ENCODE data around the gene HDGFL2. TPM values are rescaled to one million over a fixed set of nuclear protein-coding genes. Genes with fewer than 3 reads are reported as not detected.

Gene HDGFL2
- total RNA-seq, 1 donor from 2014 or later: 92.6 TPM

DNA sequence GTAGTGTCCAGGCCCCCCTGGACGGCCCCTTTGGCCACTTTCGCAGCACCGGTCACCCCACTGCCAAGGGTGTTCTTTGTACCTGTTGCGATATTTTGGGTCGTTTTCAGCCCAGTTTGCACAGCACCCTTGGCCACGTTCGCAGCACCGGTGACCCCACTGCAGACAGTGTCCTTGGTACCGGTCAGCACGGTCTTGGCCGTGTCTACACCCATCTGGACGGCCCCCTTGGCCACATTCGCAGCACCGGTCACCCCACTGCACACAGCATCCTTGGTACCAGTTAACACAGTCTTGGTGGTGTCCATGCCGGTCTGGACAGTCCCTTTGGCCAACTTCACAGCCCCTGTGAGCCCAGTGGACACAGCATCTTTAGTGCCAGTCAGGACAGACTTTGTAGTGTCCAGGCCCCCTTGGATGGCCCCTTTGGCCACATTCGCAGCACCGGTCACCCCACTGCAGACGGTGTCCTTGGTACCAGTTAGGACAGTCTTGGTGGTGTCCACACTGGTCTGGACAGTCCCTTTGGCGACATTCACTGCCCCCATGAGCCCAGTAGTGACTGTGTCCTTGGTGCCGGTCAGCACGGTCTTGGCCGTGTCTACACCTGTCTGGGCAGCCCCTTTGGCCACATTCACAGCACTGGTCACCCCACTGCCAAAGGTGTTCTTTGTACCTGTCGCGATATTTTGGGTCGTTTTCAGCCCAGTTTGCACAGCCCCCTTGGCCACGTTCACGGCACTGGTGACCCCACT, 39.4 kb downstream of the HDGFL2 start:
- H3K27ac Mint-ChIP-seq: no peak overlapping the region
- H3K27me3 Mint-ChIP-seq: peaks cover 3% of the 10 kb centered on the region

DNA sequence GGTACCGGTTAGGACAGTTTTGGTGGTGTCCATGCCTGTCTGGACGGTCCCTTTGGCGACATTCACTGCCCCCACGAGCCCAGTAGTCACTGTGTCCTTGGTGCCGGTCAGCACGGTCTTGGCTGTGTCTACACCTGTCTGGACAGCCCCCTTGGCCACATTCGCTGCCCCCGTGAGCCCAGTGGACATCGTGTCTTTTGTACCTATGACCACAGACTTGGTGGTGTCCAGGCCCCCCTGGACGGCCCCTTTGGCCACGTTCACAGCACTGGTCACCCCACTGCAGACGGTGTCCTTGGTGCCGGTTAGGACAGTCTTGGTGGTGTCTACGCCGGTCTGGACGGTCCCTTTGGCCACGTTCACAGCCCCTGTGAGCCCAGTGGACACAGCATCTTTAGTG, 40.0 kb downstream of the HDGFL2 start:
- TF ChIP-seq, protein P1, sequence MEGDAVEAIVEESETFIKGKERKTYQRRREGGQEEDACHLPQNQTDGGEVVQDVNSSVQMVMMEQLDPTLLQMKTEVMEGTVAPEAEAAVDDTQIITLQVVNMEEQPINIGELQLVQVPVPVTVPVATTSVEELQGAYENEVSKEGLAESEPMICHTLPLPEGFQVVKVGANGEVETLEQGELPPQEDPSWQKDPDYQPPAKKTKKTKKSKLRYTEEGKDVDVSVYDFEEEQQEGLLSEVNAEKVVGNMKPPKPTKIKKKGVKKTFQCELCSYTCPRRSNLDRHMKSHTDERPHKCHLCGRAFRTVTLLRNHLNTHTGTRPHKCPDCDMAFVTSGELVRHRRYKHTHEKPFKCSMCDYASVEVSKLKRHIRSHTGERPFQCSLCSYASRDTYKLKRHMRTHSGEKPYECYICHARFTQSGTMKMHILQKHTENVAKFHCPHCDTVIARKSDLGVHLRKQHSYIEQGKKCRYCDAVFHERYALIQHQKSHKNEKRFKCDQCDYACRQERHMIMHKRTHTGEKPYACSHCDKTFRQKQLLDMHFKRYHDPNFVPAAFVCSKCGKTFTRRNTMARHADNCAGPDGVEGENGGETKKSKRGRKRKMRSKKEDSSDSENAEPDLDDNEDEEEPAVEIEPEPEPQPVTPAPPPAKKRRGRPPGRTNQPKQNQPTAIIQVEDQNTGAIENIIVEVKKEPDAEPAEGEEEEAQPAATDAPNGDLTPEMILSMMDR (IDR thresholded peaks at IDR 0.05; ENCODE audit: unreplicated experiment): no peak
- Mint-ChIP-seq H3K4me1 (ENCODE audit: low read depth) (no peaks in the 10 kb centered on the region), H3K9me3 (ENCODE audit: low read depth) (no peaks in the 10 kb centered on the region), H3K27me3 (peaks cover 3% of the 10 kb centered on the region), H3K36me3 (ENCODE audit: insufficient read depth) (no peaks in the 10 kb centered on the region), H3K27ac (no peak overlapping the region), H3K4me3 (ENCODE audit: low read depth) (no peak overlapping the region)
- no peak for DNase-seq (ENCODE audit: low spot score, unreplicated experiment)

More for the DNA sequence above, 39.4 kb downstream of the HDGFL2 start:
- DNase-seq (ENCODE audit: low spot score, unreplicated experiment): no peak
- Mint-ChIP-seq H3K4me3 (ENCODE audit: low read depth) (no peak overlapping the region), H3K9me3 (ENCODE audit: low read depth) (no peaks in the 10 kb centered on the region), H3K36me3 (ENCODE audit: insufficient read depth) (peaks cover 3% of the 10 kb centered on the region), H3K4me1 (ENCODE audit: low read depth) (no peaks in the 10 kb centered on the region)
- TF ChIP-seq, protein P1 (IDR thresholded peaks at IDR 0.05; ENCODE audit: unreplicated experiment): no peak

DNA sequence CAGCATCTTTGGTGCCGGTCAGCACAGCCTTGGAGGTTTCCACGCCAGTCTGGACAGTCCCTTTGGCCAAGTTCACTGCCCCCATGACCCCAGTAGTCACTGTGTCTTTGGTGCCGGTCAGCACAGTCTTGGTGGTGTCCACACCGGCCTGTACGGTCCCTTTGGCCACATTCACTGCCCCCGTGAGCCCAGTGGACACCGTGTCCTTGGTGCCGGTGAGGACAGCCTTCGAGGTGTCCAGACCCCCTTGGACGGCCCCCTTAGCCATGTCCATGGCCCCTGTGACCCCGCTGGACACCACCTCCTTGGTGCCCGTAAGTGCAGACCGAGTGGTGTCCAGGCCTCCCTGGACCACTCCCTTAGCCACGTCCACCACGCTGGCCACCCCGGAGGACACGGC, 41.2 kb downstream of the HDGFL2 start:
- no peak for DNase-seq (ENCODE audit: low spot score, unreplicated experiment)
- no peak overlapping the region for H3K27ac Mint-ChIP-seq
- H3K27me3 Mint-ChIP-seq: peaks cover 3% of the 10 kb centered on the region
- H3K4me3 Mint-ChIP-seq (ENCODE audit: low read depth): no peak overlapping the region
- TF ChIP-seq, protein P1 (IDR thresholded peaks at IDR 0.05; ENCODE audit: unreplicated experiment): no peak
- H3K36me3 Mint-ChIP-seq (ENCODE audit: insufficient read depth): no peaks in the 10 kb centered on the region
- H3K9me3 Mint-ChIP-seq (ENCODE audit: low read depth): no peaks in the 10 kb centered on the region
- no peaks in the 10 kb centered on the region for H3K4me1 Mint-ChIP-seq (ENCODE audit: low read depth)

DNA sequence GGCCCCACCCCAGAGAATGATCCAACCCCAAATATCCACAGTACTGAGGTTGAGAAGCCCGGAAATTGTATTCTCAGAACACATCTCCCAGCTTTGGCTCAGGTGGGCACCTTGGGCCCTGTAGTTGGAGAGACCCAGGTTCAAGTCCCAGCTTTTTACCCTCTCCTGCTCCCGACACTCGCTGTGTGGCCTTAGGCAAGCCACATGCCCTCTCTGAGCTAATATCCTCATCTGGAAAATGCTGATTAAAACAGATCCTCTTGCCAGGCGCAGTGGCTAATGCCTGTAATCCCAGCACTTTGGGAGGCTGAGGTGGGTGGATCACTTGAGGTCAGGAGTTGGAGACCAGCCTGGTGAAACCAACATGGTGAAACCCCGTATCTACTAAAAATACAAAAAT, 43.6 kb downstream of the HDGFL2 start:
- TF ChIP-seq, protein P1 (IDR thresholded peaks at IDR 0.05; ENCODE audit: unreplicated experiment): no peak
- Mint-ChIP-seq H3K36me3 (ENCODE audit: insufficient read depth) (no peaks in the 10 kb centered on the region), H3K27me3 (peaks cover 9% of the 10 kb centered on the region), H3K4me1 (ENCODE audit: low read depth) (no peaks in the 10 kb centered on the region), H3K27ac (no peak overlapping the region), H3K4me3 (ENCODE audit: low read depth) (no peak overlapping the region), H3K9me3 (ENCODE audit: low read depth) (no peaks in the 10 kb centered on the region)
- no peak for DNase-seq (ENCODE audit: low spot score, unreplicated experiment)

DNA sequence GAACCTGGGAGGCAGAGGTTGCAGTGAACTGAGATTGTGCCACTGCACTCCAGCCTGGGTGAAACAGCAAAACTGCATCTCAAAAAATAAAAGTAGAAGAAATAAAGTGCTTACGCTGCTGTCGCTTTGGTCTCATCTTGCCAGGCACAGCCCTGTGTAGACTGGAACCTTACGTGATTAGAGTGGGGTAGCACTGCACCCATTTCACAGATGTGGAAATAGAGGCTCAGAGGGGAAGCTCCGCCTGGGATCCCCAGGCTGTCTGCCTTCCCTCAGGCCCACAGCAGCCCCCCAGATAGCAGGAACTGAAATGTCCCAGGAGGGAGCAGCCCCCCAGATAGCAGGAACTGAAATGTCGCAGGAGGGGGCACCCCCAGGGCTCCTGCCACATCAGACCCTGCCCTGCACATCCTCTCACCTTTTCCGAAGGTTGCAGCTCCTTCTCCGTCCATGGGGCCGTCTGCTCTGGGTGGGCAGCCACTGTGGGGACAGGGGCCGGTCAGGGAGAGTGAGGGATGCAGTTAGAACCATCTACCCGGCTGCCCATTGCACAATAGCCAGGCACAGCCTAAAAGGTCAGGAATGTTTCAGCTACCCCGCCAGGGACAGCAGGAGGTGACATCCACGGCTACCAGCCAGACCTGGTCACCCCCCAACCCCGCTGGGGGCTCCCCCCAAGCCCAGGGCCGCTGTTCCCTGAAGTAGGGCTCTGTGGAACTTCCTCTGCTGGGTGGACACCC, 44.3 kb downstream of the HDGFL2 start:
- DNase-seq (ENCODE audit: low spot score, unreplicated experiment): no peak
- TF ChIP-seq, protein P1 (IDR thresholded peaks at IDR 0.05; ENCODE audit: unreplicated experiment): no peak
- Mint-ChIP-seq H3K27ac (no peak overlapping the region), H3K27me3 (peaks cover 14% of the 10 kb centered on the region), H3K4me3 (ENCODE audit: low read depth) (no peak overlapping the region), H3K4me1 (ENCODE audit: low read depth) (no peaks in the 10 kb centered on the region), H3K9me3 (ENCODE audit: low read depth) (no peaks in the 10 kb centered on the region), H3K36me3 (ENCODE audit: insufficient read depth) (no peaks in the 10 kb centered on the region)
